Stimulated activated CD8-positive, alpha-beta memory T cell treated with anti-CD3 and anti-CD28 coated beads, Interleukin-7, amount 100 ng/mL, for 1 hour (primary cell): ENCODE results near the gene SPECC1.
"Not testable (repeated sequence)": the region's sequence is repeated elsewhere in the genome, so short reads cannot be mapped to it uniquely, and the experiment has no call there.

Experiments used
- DNase-seq, 2 donors: peaks; one replicate each; pipeline ENCODE4 v3.0.0-alpha.2; 2020; ENCODE audit warnings: low read depth in 2 of 2

The SPECC1 gene

DNA sequence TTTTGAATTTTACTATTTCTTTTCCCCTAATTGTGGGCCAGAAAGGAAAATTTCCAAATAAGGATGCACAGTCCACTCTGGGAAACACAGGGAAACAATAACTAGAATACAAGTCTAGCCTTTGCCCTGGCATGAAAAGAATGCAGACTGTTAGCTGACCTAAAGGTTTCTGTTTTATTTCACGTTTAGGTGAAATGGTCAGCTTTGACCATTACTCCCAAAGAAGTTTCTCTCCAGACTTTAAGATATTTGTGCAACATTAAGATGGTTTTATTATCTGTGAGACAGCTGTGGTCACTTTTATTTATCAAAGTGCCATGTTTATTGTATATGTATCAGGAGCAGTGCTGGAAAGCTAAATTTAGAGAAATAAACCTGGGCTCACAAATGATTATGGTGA lies 163.9 kb downstream of the SPECC1 start:
- DNase-seq: no peak

DNA sequence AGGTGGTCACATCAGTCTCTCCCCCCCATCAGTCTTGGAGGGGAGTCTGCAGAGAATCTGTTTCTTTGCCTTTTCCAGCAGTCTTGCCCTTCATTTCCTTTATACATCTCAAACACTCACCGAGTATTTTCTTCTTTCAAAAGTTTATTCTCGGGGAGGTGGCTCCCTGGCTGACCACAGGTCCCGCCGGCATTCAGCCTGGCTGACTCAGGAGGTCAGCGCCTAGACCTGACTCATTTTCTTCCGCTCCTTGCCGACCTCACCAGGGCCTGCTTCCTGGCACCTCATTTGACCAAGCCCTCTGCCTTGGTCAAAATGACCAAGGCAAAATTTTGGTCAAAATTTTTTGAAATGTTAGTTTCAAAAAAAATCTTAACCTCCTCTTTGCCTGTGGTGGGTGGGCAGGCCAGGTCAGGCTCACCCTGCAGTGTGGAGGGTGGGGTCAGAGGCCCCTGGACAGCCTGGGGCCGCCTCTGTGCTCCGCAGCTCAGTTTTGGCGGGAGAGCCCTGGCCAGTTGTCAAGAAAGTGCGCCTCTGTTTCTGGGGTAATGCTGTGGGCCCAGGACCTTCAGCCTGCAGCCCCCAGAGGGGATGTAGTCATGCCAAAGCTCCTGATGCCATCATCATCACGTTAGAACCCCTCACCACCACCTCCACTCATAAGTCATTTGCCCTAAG lies 165.6 kb downstream of the SPECC1 start:
- DNase-seq: no peak

DNA sequence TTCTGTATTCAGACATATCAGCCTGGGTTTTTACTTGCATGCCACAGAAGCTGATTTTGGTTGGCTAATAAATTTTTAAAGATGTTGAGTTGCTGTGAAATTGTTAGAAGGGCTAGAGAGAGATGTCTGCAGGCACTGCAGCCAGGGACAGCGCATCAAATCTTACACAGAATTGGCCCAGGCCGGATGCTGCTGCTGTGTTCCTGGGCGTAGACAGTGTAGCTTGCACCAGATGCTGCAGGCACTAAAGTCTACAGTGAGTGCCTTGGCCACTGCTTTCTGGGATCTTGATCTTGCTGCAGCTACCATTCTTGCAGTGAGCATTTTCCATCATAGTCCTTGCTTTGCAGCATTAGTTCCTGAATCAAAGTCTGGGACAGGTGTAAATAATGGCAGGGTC lies 169.9 kb downstream of the SPECC1 start:
- DNase-seq: no peak

DNA sequence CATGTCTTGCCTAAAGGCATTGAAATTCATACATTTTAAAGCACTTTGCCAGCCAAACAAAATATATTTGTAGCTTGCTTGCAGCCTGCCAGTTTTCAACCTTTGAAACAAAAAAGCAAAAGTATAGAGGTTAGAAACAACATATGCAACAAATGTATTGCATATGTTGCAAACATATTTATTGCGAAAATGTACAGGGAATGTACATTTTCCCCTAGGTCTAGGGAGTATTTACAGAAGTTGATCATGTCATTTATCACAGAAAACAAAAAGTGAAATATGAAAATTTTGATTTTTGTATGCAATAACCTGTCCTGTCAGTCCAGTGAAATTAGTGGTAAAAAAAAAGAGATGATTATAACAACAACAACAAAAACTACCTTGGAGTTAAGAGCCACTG lies 171.5 kb downstream of the SPECC1 start:
- no peak for DNase-seq

DNA sequence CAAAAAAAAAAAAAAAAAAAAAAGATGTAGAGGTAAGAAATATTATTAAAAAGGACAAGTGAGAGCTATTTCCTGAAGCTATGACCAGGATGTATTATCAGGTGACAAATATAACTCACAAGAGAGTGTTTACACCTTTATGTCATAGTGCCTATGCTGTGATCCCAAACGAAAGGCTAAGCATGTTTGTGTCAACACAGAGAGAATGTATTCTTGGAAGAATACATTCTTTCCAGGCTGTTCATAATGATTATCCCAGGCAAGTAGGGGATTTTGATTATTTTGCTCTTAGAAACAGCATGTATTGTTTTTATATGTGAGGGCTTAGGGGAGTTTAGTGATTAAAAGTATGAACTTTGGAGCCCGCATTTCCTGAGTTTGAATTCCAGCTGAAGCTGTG lies 175.0 kb downstream of the SPECC1 start:
- no peak for DNase-seq

DNA sequence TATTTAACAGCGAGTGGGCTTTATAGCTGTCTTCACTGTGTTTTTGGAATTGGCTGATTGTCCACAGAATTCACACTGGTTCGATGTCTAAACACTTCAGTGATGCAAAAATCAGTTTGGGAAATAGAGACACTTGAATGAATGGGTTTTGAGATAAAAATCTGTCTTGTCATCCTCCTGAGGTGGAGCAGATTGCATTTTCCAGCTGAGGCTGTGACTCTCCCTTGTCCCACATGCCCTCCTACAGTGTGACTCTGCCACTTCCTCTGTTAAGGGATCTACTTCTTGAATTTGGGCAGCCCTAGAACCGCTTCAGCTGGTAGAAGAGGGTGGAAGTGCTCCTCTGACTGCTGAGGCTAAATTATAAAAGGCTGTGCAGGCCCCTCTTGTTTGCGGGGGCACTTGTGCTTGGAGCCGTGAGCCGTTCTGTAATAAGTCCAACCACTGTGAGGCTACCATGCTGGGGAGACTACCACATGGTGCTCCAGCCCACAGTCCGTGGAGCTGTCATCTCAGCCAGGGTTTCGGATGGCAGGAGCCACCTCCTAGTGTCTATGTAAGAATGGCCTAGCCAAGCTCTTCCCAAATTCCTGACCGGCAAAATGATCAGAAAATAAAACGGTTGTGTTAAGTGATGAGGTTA lies 175.9 kb downstream of the SPECC1 start:
- no peak for DNase-seq

DNA sequence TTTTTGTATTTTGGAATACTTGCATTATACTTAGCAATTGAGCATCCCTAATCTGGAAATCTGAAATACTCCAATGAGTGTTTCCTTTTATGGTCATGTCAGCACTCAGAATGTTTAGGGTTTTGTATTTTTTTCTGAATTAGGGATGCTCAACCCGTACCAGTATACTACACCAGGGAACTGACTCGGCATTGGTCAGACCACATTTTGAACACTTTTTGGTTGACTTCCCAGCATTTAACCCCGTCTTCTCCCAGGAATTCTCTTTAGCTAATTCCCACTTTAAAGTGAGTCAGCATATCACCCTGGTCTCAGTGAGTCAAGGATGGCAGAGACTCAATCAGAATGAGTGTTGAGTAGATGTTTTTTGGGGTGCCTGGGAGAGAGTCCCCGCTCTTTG lies 177.9 kb downstream of the SPECC1 start:
- DNase-seq: no peak

DNA sequence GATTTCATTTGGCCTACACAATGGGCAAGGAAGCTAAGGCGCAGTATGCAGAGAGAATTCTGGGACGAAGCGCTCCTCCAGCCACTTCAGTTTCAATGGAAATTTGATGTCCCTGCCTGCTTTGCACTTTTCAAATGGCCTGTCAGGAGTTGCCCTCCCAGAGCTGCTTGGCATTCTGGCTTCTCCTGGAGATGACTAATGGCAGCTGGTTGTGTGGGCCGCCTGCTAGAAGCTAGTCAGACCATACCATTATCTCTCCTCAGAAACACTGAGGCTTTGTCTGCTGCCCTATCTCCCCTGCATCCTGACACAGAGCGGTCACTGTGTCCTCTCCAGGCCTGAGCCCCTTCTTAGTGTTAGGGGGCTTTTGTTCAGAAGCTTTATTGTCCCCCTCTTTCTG lies 180.1 kb downstream of the SPECC1 start:
- DNase-seq: no peak

DNA sequence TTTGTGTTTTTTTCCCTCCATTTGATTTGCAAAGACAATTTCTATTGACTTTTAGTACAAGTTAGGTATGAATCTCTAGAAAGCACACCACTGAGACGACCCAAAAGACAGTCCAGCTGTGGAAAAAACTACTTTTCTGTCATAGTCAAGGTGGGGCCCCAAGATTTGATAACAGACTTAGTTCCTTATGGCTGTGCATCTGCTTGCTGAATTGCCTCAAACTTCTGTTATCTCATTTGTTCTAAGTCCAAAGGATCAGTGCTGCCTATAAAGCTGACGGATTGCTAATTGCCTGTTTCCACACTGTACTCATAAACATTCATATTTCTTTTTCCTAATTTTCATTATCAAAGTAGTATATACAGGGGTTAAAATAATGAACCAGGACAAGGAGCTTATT lies 180.8 kb downstream of the SPECC1 start:
- no peak for DNase-seq

DNA sequence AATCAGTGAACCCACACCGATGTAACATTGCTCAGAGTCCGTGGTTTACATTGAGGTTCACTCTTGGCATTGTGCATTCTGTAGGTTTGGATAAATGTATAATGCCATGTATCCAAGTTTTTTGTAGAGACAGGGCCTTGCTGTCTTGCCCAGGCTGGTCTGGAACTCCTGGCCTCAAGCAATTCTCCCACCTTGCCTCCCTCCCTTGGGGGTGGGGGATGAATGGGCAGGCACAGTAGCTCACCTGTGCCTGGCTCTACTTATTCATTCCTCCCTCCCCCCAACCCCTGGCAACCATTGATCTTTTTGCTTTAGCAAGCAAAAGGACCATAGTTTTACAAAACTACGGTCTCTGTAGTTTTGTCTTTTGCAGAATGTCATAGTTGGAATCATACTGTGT lies 181.4 kb downstream of the SPECC1 start:
- no peak for DNase-seq

DNA sequence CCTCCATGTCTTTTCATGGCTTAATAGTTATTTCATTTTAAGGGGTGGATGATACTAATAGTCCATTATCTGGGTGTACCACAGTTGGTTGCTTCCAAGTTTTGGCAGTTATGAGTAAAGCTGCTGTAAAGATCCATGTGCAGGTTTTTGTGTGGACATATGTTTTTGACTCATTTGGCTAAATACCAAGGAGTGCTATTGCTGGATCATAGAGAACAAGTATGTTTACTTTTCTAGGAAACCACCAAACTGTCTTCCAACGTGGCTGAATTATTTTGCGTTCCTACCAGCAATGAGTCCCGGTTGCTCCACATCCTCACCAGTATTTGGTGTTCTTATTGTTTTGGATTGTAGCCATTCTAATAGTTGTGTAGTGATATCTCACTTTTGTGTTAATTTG lies 181.9 kb downstream of the SPECC1 start:
- no peak for DNase-seq

DNA sequence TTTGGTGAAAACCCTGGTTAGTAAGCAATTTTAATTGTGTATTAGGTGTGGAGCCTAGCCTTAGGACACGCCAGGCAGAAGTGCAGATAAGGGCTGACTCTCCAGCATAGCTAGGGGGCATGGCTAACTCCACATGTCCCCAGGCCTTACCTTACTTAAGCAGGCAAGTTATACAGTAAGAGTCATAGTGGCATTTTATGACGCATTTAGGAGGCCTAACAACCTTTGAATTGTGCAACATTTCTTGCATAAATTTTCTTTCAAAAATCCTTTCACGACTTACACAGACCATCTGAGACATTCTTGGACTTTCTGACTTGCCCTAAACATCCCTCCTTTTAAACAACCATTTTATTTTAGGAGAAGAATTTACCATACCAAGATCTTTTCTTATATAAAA lies 187.1 kb downstream of the SPECC1 start:
- DNase-seq: not testable (repeated sequence)

DNA sequence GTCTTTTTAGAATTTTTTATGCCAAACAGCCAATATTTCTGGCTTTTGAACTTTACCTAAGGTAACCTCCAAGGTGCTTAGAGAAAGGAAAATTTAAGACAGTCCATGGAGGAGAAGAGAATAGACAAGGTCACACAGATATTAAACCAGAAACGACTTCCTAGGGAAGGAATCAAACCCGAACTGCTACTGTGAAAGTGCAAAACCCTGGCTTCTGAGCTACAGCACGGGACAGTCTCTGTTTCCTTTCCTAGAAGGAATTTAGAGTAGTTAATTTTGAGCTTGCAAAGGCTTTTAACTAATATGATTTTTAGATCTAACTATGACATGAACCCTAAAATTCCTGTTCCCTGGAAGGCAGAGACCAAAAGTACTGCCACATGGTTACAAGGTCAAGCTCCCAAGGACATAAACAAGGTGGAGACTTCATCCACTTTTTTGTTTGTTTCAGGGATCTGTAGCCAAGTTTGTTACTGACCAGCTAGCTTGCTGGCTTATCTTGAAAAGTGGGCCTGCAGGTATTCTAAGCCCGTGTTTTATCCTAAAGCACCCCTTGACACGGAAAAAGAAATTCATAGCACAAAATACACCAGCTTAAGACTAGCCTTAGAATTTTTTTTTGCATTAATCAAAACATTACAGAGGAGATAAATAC lies 188.2 kb downstream of the SPECC1 start:
- DNase-seq: no peak

DNA sequence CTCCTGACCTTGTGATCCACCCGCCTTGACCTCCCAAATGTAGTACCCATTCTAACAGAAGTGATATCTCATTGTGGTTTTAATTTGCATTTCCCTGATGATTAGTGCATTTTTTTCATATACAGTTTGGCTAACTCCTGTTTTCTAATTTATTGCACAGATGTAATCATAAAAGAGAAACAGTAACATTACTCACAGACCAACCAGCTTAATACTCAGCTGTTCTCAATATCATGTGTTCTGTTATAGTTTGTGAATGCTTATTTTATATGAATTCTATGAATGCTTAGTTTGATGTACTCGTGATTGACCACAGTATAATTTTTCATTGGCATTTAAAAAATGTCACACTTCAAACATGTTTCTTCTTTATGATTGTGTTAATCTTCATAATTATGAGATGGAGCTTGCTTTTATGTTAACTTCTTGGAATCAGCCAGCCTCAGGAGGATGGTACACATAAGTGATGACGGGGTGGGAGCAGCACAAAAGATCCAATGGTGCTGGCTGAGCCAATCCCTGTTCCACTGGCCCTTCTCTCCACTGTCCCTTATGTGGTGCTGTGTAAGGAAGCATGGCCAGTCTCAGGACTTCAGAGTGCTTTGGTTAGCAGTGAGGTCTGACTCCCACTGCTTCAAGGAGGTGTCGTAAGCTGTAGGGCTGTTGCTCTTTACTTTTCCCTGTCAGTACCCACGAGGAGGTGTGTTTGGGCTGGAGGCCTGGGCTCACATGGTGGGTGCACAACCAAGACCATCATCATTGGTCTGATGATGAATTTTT lies 191.0 kb downstream of the SPECC1 start:
- DNase-seq: no peak

DNA sequence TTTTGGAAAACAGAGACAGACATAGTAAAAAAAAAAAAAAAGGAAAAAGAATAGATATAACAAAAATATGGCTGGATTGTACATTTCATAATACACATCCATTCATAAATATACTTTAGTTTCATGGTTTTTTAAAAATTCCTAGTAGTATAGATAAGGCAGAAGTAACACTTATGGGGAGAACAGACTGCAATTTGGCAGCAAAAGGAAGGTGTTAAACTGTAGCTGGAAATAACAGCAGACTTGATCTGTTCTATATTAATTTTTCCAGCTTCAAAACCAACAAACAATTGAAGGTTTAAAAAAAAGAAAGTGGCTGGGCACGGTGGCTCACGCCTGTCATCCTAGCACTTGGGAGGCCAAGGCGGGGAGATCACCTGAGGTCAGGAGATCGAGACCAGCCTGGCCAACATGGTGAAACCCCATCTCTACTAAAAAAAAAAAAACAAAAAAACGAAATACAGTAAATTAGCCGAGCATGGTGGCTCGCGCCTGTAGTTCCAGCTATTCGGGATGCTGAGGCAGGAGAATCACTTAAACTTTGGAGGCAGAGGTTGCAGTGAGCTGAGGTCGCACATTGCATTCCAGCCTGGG lies 191.8 kb downstream of the SPECC1 start:
- DNase-seq: no peak

DNA sequence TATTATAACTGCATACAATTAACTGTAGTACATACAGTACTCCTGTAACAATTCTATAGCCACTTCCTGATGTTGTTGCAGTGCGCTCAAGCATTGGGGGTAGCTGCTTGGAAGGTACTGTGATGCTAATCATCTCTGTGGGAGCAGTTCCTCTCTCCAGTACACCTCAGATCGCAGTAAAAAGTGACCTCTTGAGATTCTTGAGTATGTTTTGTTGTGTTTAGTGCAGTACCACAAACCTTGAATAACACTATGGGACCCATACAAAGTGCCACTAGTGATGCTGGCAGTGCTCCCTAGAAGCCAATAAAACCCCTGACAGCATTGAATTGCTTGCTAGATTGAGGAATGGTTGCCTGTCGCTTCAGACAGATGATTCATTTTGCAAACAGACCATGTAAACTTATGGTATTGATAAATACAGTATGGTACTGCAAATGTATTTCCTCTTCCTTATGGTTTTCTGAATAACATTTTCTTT lies 193.0 kb downstream of the SPECC1 start:
- no peak for DNase-seq

DNA sequence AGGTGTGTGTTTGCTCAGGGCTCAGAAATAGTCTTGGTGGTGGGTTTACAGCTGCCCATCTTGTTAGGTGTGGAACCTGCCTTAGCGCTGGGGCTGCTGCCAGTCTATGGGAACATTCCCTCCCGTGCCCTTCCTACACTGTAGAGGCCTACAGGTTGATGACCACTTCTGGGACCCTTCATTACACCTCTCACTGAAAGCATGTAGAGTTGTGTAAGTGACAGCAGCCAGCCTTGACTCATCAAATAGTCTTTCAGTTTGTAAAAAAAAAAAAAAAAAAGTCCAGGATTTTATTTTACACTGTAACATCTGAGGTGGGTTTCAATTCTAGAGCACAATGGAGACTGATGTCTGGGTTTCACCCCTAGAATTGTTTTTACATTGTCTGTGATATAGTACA lies 193.9 kb downstream of the SPECC1 start:
- DNase-seq: no peak

DNA sequence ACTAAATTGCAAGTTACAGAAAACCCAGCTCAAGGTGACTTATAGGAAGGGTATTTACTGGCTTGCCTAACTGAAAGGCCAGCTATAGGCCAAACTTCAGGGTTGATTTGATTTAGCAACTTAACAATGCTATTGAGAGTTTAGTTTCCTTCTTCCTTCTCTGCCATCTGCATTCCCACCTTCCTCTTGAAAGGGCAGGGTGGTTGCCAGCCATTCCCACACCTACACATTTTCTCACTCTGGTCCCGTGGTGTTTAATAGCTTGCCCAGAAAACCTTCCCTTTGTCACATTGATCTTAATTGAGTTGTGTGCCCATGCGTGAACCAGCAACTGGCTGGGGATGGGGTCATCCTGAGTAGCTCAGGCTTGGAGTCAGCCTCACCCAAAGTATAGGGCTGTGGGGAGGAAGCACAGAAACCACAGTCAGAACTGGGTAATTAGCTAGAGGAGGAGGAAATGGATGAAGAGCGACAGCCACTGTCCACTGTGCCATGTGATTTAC lies 194.7 kb downstream of the SPECC1 start:
- DNase-seq: no peak

DNA sequence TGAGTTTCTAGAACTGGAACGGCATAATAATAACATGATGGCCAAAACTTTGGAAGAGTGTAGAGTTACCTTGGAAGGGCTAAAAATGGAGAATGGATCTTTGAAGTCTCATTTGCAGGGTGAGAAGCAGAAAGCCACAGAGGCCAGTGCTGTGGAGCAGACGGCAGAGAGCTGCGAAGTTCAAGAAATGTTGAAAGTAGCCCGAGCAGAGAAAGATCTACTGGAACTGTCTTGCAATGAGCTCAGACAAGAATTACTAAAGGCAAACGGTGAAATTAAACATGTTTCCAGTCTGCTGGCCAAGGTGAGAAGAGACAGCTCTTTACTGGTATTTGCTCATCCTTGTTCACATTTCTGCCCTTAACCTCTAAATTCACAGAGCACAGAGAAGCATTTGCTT lies 196.4 kb downstream of the SPECC1 start:
- no peak for DNase-seq

DNA sequence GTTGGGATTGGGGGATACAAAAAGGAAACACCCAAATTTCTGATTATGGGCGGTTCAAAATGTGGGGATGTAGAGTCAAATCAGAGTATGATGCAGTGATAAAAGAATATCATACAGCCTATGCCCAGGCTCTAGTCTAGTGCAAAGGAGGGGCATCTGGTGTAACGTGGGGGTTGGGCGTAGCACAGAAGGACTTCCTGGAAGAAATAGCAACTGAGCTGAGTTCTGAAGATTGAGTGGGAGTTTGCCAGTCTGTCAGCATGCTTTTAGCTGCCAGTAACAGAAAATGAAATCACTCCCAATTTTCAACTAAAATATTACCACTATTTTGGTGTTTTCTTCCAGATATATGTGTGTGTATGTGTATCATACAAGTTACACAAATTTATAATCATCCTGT lies 196.9 kb downstream of the SPECC1 start:
- no peak for DNase-seq

DNA sequence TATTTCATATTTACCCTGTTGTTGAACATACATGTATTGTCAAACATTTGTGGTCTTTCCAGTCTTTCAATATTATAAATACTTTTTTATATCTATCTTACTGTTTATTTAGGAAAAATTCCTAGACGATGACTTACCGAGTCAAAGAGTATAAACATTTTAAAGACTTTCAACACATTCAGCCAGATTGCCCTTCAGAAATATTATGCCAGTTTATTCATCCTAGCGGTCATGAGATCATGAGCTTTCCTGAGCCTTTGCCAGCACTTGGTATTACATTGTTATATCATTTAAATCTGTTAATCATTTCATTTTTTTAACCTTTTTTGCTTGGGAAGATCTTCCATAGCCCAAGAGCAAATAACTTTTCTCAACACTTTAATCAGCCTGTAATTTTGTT lies 197.4 kb downstream of the SPECC1 start:
- no peak for DNase-seq
